Endometrial microvascular endothelial cells (primary cell): ENCODE results near the gene L3MBTL4. TPM values are rescaled to one million over a fixed set of nuclear protein-coding genes. Genes with fewer than 3 reads are reported as not detected.

Experiments
- in situ Hi-C: cut with HindIII; loops from 2 replicates; pipeline ENCODE4 v1.10.0; 2017; ENCODE audit warnings: low sequenced_read_pairs, low pct_unique_long_range_greater_than_20kb; ENCODE audit errors: inconsistent ontology term
- total RNA-seq: library from RNA; depleted of rRNA; stranded (reverse); fragments of >200 nt; gene quantifications from one replicate; pipeline ENCODE4 v1.2.3, GENCODE V29; 2015; ENCODE audit errors: inconsistent ontology term

Gene L3MBTL4
- total RNA-seq, 1 donor from 2014 or later: under 0.01 TPM

- in situ Hi-C loops: no loop called here
These were observed 448.2 kb downstream of the L3MBTL4 start for GRCh38 chr18:5966514-5966913.

- in situ Hi-C loops: no loop called here
These were observed 449.7 kb downstream of the L3MBTL4 start for GRCh38 chr18:5964996-5965395.

GRCh38 chr18:5964596-5964995, 450.1 kb downstream of the L3MBTL4 start:
- in situ Hi-C loops: no loop called here

GRCh38 chr18:5964108-5964507, 450.6 kb downstream of the L3MBTL4 start:
- in situ Hi-C loops: no loop called here

- in situ Hi-C loops: no loop called here
These were observed 451.4 kb downstream of the L3MBTL4 start for GRCh38 chr18:5963267-5963666.

GRCh38 chr18:5962362-5962761, 452.3 kb downstream of the L3MBTL4 start:
- in situ Hi-C loops: no loop called here

GRCh38 chr18:5961828-5962150, 452.9 kb downstream of the L3MBTL4 start:
- in situ Hi-C loops: no loop called here

GRCh38 chr18:5961097-5961827, 453.4 kb downstream of the L3MBTL4 start:
- in situ Hi-C loops: no loop called here

GRCh38 chr18:5958822-5959221, 455.9 kb downstream of the L3MBTL4 start:
- in situ Hi-C loops: no loop called here

GRCh38 chr18:5955861-5956260, 458.9 kb downstream of the L3MBTL4 start:
- in situ Hi-C loops: no loop called here

- in situ Hi-C loops: no loop called here
These were observed 463.1 kb downstream of the L3MBTL4 start for GRCh38 chr18:5951515-5952091.

GRCh38 chr18:5948781-5949180, 465.9 kb downstream of the L3MBTL4 start:
- in situ Hi-C loops: no loop called here

GRCh38 chr18:5948237-5948636, 466.5 kb downstream of the L3MBTL4 start:
- in situ Hi-C loops: no loop called here

- in situ Hi-C loops: no loop called here
These were observed 470.3 kb downstream of the L3MBTL4 start for GRCh38 chr18:5944448-5944847.

- in situ Hi-C loops: no loop called here
These were observed 471.2 kb downstream of the L3MBTL4 start for GRCh38 chr18:5943514-5943913.

GRCh38 chr18:5942591-5942990, 472.1 kb downstream of the L3MBTL4 start:
- in situ Hi-C loops: no loop called here

GRCh38 chr18:5941890-5942289, 472.8 kb downstream of the L3MBTL4 start:
- in situ Hi-C loops: no loop called here

- in situ Hi-C loops: no loop called here
These were observed 474.7 kb downstream of the L3MBTL4 start for GRCh38 chr18:5939801-5940667.

GRCh38 chr18:5937795-5938194, 476.9 kb downstream of the L3MBTL4 start:
- in situ Hi-C loops: no loop called here

GRCh38 chr18:5937121-5937520, 477.6 kb downstream of the L3MBTL4 start:
- in situ Hi-C loops: no loop called here
